ENCODE measurements around the gene RNF144A.

RNF144A gene

DNA sequence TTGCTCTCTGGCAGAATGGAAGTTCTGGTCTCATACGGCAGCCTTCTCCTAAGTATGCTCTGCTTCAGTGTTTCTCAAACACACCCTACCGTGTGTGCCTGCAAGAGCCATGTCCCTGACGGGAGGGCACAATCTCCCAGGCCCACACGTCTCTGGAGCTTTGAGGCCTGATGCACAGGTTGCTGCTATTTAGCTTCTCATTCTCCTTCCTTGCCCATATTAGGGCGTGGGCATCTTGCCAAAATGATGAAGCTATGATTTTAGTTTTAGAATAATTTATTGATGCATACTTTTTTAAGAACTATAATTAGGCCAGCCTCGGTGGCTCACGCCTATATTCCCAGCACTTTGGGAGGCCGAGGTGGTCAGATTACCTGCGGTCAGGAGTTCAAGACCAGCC lies 107.9 kb downstream of the RNF144A start:
- no peak for DNase-seq

DNA sequence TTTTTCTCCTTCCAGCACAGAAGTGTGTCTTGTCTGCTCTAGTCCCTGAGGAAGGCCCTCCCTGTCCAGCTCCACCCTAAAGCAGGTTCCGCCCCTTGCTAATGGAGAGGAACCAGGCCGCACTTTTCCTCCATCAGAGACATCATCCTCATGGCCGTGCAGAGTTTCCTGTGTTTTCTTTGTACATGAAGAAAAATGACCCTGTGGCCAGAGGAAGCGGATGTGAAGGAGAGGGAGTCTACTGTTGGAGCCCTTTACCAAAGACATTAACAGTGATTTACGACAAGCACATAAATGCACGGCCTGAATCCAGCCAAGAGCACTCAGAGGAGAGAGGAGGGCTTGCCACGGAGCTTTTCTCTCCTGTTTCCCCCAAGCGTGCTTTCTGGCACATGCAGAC lies 109.5 kb downstream of the RNF144A start:
- no peak for DNase-seq

- DNase-seq = no peak
Measured at GRCh38 chr2:7027411-7027810, 110.2 kb downstream of the RNF144A start.

DNA sequence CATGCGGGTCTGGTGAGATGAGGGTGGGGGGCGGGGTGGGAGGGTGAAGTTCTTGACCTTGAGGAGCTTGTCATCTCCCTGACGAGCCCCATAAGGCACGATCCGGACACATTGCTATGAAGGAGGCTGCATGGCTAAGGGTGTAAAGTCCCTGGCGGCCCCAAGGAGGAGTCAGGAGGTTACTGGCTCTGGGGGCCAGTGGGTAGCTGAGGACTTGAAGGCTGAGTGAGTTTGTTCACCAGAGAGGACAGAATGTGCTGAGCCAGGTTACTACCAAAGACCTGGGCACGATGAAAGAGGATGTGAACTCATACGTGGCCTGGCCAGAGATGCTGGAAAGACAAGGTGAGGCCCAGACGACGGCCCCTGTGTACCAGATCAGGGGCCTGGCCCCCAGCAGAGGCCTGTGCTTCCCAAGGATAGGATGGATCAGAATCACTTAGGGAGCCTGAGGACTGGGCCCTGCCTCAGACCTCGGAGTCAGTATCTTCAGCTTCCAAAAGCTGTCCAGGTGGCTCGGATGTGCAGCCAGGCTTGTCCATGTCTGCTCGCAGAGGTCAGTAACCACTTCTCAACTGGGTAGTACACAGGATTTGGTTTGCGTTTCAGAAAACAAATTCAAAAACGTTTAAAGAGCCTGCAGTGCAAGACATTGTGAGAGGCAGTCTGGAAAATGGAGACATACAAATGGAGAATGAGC lies 110.9 kb downstream of the RNF144A start:
- DNase-seq = no peak

DNA sequence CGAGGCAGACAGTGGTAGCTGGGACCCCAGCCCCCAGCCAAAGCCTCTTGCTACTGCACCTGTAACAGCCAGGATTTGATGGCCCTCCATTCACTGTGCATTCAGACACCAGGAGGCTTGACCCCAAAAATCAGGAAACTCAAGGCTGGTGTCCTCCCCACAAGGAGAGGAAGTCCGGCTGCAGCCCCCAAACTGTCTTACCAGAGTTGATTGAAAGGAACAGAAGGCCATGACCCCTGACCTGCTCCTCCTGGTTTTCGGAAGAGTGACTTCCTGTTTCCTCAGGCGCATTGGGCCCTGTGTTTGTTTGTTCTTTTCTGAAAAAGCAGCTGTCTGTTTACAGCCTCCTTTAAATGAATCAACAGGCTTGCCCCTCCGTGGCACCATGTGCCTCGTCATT lies 111.6 kb downstream of the RNF144A start:
- DNase-seq = no peak

GRCh38 chr2:7029291-7030059 lies 112.3 kb downstream of the RNF144A start:
- no peak for DNase-seq

- DNase-seq = no peak
Measured at GRCh38 chr2:7030810-7031209, 113.6 kb downstream of the RNF144A start.

DNA sequence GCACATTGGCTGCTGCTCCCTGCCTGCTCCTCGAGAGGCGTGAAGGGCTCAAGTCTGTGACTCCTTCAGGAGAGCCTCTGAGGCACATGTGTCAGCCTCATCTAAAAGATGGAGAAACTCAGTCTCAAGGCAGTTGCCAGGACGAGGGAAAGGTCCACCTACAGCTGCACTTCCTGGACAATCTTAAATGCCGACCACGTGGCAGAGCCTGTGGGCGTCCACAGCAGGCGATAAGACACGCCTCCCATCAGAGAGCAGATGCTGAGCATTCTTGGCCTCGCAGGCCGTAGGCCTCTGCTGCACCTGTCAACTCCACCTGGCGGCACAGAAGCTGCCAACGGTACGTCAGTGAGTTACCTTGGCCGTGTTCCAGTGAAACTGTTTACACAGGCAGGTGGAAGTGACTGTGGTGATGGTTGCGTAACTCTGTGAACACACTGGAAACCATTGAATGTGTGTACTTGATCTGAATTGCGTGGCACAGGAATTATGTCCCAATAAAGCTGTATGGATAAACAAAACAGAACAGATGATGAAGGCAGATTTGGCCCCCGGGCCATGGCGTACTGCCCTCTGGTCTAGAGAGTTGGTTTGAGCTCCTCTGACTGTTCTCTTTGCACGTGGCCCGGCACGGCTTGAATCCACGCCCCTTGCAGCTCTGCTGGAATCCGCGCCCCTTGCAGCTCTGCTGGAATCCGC lies 114.5 kb downstream of the RNF144A start:
- peak; percentile 28 for DNase-seq

- no peak for DNase-seq
Measured at GRCh38 chr2:7032371-7032770, 115.2 kb downstream of the RNF144A start.

GRCh38 chr2:7033136-7033960 lies 116.1 kb downstream of the RNF144A start:
- no peak for DNase-seq

GRCh38 chr2:7034303-7034702 lies 117.1 kb downstream of the RNF144A start:
- DNase-seq = no peak

DNA sequence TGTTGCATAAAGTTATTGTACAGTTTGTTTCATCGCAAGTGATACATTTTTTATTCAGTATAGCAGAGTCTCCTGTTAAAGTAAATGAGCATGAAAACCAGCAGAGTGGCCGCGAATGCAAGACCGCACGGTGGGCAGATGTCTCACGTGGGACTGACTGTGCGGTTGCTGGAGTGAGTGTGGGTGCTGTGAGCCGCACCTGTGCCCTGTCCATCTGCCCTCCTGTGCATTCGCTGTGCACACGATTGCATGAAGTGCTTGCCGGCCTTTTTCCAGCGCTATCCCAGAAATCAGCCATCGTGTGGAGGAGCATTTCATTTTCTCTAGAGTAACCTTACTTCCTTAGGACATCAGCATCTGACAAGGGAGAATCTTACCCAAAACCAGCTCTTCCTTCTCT lies 118.7 kb downstream of the RNF144A start:
- DNase-seq = no peak

GRCh38 chr2:7037340-7038333 lies 120.4 kb downstream of the RNF144A start:
- DNase-seq = peak; percentile 57

- no peak for DNase-seq
Measured at GRCh38 chr2:7040547-7040946, 123.3 kb downstream of the RNF144A start.

- DNase-seq = no peak
Measured at GRCh38 chr2:7041421-7041820, 124.2 kb downstream of the RNF144A start.

GRCh38 chr2:7043690-7044089 lies 126.5 kb downstream of the RNF144A start:
- DNase-seq = no peak

DNA sequence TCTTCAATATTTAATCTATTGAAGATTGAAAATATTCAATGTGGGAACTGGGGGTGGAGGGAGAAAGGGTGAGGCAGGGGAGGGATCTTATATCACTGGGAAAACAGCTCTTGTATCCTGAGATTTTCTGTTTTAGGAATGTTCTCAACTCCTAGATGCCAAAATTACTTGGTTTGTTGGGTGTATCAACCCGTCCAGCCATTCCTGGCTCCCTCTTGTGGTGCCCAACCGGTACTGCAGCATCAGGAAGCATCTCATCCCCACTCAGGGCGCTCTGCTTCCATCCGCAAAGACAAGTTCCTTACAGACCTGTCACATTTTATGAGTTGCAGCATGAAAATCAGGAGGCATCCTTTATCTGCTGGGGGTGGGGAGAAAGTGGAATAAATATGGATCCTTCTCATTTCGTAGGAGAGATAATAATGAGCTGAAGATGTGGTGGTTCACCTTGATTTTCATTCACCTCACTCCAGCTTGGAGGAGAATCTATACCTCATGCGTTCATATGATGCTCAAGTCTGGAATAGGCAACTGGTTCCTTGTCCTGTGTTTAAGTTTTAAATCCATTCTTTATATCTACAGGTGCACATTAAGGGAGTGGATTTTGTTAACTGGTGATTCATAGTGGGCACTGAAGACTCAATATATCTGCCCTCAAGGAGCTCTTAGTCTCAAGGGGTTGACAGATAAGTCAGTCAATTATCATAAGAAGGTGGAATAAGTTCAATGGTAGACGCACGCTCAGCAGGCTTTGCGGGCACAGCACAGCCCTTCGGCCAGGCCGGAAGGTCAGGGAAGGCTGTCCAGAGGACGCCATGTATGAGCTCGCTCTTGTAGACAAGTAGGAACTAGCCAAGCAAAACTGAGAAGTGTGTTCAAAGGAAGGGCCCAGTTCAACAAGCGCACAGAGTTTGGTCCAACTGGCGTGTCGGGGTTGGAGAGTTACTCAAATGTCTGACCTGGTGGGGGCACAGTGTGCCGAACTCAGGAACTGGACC lies 127.3 kb downstream of the RNF144A start:
- DNase-seq = peak; percentile 68

DNA sequence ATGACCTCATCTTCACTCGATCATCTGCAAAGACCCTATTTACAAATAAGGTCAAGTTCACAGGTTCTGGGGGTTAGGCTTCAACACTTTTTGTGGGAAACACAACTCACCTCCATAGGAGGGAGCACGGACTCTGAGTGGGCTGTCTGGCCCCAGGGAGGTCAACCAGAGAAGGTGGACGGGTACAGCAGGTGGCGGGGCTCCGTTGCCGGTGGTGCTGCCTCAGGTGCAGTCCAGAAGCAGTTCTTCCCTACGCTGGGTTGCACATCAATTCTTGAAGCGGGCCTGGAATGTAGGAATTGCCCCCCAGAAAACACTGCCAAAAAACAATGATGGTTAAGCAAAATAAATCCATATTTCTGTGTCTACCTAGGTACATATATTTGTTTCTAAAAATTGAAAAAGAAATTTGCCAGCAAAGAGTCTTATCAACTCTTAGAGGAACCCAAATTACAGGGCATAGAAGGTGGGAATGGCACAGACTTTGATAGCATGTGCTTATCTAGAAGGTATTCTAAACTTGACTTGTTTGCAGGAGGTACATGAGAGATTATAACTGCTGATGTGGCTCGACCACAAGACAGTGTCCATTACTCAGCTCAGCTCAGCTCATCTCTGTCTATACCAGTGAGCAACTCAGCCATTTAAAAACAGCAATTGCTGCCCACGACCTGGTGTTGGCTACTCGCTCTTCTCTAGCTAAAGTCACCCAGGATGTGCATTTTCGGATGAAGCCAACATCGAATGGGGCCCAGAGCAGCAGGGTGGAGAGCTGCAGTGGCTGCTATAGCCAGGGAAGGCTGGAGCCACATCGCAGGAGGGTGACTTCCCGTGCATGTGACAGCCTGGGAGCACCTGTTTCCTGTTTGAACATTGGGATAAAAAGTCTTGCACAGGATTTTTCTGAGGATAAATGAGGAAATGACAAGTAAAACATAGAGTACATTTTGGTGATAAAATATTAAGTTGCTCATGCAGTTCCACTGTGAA lies 128.7 kb downstream of the RNF144A start:
- DNase-seq = no peak

DNA sequence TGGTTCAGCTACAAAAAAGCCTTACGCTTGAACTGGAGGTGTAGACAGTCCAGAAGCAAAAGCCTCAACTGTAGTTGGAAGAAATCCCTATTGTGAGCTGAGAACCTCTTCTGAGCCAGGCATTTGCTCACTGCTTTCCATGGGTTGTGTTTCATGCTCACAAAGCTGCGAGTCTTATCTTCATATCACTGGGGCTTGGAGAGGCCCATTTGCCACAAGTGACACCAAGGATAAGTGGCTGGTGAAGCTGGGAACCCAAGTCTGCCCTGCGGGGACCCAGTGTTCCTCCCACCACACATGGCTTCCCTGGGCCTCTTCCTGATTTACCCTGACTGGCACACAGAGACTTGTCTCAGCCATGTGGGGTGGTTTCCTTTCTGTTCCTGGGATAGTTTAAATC lies 130.4 kb downstream of the RNF144A start:
- DNase-seq = no peak

All from activated CD8-positive, alpha-beta memory T cell treated with anti-CD3 and anti-CD28 coated beads, Interleukin-2, amount 50 U/mL, for 4 hours (primary cell).